OCI-LY1 (cell line): ENCODE results near the gene KMO.

Experiments used
- H2AFZ ChIP-seq: fragments of 200-600 bp; sonication (generic), shearing (Covaris generic); 2 replicates; pipeline ENCODE4 v1.6.0; 2014; ENCODE audit warnings: antibody characterized with exemption, mild to moderate bottlenecking, low read length
- H3F3A ChIP-seq: fragments of 200-600 bp; sonication (generic), shearing (Covaris generic); 2 replicates; pipeline ENCODE4 v1.6.0; 2014; ENCODE audit warnings: mild to moderate bottlenecking, antibody characterized with exemption, low read length, moderate library complexity; ENCODE audit not compliant: insufficient read depth
- H3K27ac ChIP-seq: fragments of 200-600 bp; sonication (generic); 2 replicates; pipeline ENCODE4 v1.5.1; 2014; ENCODE audit warnings: low read length, mixed run types, mild to moderate bottlenecking, low read depth; ENCODE audit not compliant: poor library complexity, severe bottlenecking
- H3K27me3 ChIP-seq: fragments of 200-600 bp; sonication (generic); 2 replicates; pipeline ENCODE4 v1.6.0; 2014; ENCODE audit warnings: antibody characterized with exemption, mild to moderate bottlenecking, low read length, moderate library complexity; ENCODE audit not compliant: insufficient read depth
- H3K36me3 ChIP-seq: fragments of 200-600 bp; sonication (generic); 2 replicates; pipeline ENCODE4 v1.6.1; 2014; ENCODE audit warnings: mild to moderate bottlenecking, antibody characterized with exemption, low read length, moderate library complexity, mixed read lengths; ENCODE audit not compliant: insufficient read depth
- H3K4me1 ChIP-seq: fragments of 200-600 bp; sonication (generic); 2 replicates; pipeline ENCODE4 v1.5.1; 2014; ENCODE audit warnings: mild to moderate bottlenecking, low read length, moderate library complexity; ENCODE audit not compliant: insufficient read depth, severe bottlenecking
- H3K4me2 ChIP-seq: fragments of 200-600 bp; sonication (generic), shearing (Covaris generic); 2 replicates; pipeline ENCODE4 v1.6.1; 2014; ENCODE audit warnings: low read length
- H3K4me3 ChIP-seq: fragments of 200-600 bp; sonication (generic); 2 replicates; pipeline ENCODE4 v1.5.1; 2014; ENCODE audit warnings: low read length, low read depth, mild to moderate bottlenecking, mixed read lengths; ENCODE audit not compliant: poor library complexity, severe bottlenecking
- H3K79me2 ChIP-seq: fragments of 200-600 bp; shearing (Covaris generic); 2 replicates; pipeline ENCODE4 v1.6.1; 2016; ENCODE audit warnings: mixed run types, low read length, mixed read lengths; ENCODE audit not compliant: insufficient read depth
- H3K9ac ChIP-seq: fragments of 200-600 bp; sonication (generic), shearing (Covaris generic); 2 replicates; pipeline ENCODE4 v1.6.1; 2014; ENCODE audit warnings: mild to moderate bottlenecking, low read length, mixed read lengths
- H3K9me2 ChIP-seq: fragments of 200-600 bp; sonication (generic), shearing (Covaris generic); 2 replicates; pipeline ENCODE4 v1.6.1; 2014; ENCODE audit warnings: low read depth, mild to moderate bottlenecking, low read length, mixed read lengths
- H3K9me3 ChIP-seq: fragments of 200-600 bp; shearing (Covaris generic); 2 replicates; pipeline ENCODE4 v1.6.1; 2014; ENCODE audit warnings: low read length, mixed read lengths
- H4K20me1 ChIP-seq: fragments of 200-600 bp; sonication (generic), shearing (Covaris generic); 2 replicates; pipeline ENCODE4 v1.6.0; 2016; ENCODE audit warnings: mild to moderate bottlenecking, low read length; ENCODE audit not compliant: insufficient read depth
- CTCF ChIP-seq: fragments of 200-600 bp; sonication (generic), shearing (Covaris generic); IDR thresholded peaks from 2 replicates; pipeline ENCODE4 v1.5.1; 2017; ENCODE audit warnings: mild to moderate bottlenecking, antibody characterized with exemption, low read length, moderate library complexity, mixed read lengths
- EZH2 ChIP-seq: fragments of 200-600 bp; sonication (generic), shearing (Covaris generic); IDR thresholded peaks from 2 replicates; pipeline ENCODE4 v1.8.0; 2017; ENCODE audit warnings: borderline replicate concordance, mixed run types, mild to moderate bottlenecking, antibody characterized with exemption, low read length, moderate library complexity, mixed read lengths

The KMO gene

GRCh38 chr1:241503444-241503843, 28.7 kb upstream of the KMO start:
- no peaks in the 10 kb centered on the region for H3K79me2 ChIP-seq
- no peak overlapping the region for H2AFZ ChIP-seq
- H3K27me3 ChIP-seq = no peaks in the 10 kb centered on the region
- H4K20me1 ChIP-seq = no peaks in the 10 kb centered on the region
- H3K9me3 ChIP-seq = no peaks in the 10 kb centered on the region
- H3K36me3 ChIP-seq = peaks cover 51% of the 10 kb centered on the region
- H3K4me3 ChIP-seq = no peak overlapping the region
- H3K4me1 ChIP-seq = no peaks in the 10 kb centered on the region
- TF ChIP-seq EZH2 = no peak
- no peak for TF ChIP-seq CTCF
- H3K9me2 ChIP-seq = no peaks in the 10 kb centered on the region
- H3K27ac ChIP-seq = no peak overlapping the region
- no peak overlapping the region for H3K4me2 ChIP-seq
- H3K9ac ChIP-seq = no peak overlapping the region
- H3F3A ChIP-seq = no peaks in the 10 kb centered on the region

GRCh38 chr1:241507189-241507863, 24.9 kb upstream of the KMO start:
- Histone ChIP-seq H3K4me2 (no peak overlapping the region), H4K20me1 (no peaks in the 10 kb centered on the region), H3F3A (no peaks in the 10 kb centered on the region), H3K27ac (no peak overlapping the region), H3K9ac (no peak overlapping the region), H3K9me2 (no peaks in the 10 kb centered on the region), H3K36me3 (peaks cover 62% of the 10 kb centered on the region), H3K9me3 (no peaks in the 10 kb centered on the region), H2AFZ (no peak overlapping the region), H3K4me1 (no peaks in the 10 kb centered on the region), H3K4me3 (no peak overlapping the region), H3K79me2 (no peaks in the 10 kb centered on the region), H3K27me3 (no peaks in the 10 kb centered on the region)
- no peak for TF ChIP-seq CTCF
- TF ChIP-seq EZH2 = no peak

- 0 out of 2 replicates have a peak, but pooled peaks cover 3% of the 10 kb centered on the region for H3K79me2 ChIP-seq
- no peaks in the 10 kb centered on the region for H3F3A ChIP-seq
Observed at GRCh38 chr1:241513378-241513777, 18.8 kb upstream of the KMO start.

More at GRCh38 chr1:241513378-241513777, 18.8 kb upstream of the KMO start:
- Histone ChIP-seq H2AFZ (no peak overlapping the region), H3K36me3 (peaks cover 30% of the 10 kb centered on the region; the same call in 1 of the 2 replicates), H3K9me3 (no peaks in the 10 kb centered on the region), H3K9ac (no peak overlapping the region), H3K4me1 (peaks cover 6% of the 10 kb centered on the region), H3K4me3 (no peak overlapping the region), H4K20me1 (no peaks in the 10 kb centered on the region), H3K27ac (no peak overlapping the region), H3K9me2 (no peaks in the 10 kb centered on the region), H3K4me2 (no peak overlapping the region), H3K27me3 (no peaks in the 10 kb centered on the region)
- TF ChIP-seq CTCF (no peak), EZH2 (no peak)
